Kasumi-1 (cell line): ENCODE data around the gene CCSER2.
"Not testable (repeated sequence)": the region's sequence is repeated elsewhere in the genome, so short reads cannot be mapped to it uniquely, and the experiment has no call there.

Experiments used
- DNase-seq, 2 experiments: peaks; one replicate each; lab custom pipeline; 2025; lab: John Stamatoyannopoulos, UW

Gene CCSER2, protein sequence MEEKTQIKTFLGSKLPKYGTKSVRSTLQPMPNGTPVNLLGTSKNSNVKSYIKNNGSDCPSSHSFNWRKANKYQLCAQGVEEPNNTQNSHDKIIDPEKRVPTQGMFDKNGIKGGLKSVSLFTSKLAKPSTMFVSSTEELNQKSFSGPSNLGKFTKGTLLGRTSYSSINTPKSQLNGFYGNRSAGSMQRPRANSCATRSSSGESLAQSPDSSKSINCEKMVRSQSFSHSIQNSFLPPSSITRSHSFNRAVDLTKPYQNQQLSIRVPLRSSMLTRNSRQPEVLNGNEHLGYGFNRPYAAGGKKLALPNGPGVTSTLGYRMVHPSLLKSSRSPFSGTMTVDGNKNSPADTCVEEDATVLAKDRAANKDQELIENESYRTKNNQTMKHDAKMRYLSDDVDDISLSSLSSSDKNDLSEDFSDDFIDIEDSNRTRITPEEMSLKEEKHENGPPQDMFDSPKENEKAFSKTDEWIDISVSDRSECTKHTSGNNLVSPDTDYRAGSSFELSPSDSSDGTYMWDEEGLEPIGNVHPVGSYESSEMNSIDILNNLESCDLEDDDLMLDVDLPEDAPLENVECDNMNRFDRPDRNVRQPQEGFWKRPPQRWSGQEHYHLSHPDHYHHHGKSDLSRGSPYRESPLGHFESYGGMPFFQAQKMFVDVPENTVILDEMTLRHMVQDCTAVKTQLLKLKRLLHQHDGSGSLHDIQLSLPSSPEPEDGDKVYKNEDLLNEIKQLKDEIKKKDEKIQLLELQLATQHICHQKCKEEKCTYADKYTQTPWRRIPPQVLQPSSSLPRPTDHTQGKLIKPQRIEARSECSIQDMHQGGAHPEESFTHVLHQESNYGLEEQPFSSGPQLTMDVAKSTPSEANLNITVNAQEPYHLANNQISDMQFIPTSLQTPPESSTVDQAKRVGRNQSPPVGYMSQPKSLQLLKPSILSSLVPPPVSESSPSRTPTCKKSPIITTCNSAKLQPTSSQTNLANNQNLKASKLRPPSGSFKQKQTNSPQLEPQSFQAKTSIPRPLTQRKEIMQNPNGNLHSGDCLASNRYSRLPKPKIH

DNA sequence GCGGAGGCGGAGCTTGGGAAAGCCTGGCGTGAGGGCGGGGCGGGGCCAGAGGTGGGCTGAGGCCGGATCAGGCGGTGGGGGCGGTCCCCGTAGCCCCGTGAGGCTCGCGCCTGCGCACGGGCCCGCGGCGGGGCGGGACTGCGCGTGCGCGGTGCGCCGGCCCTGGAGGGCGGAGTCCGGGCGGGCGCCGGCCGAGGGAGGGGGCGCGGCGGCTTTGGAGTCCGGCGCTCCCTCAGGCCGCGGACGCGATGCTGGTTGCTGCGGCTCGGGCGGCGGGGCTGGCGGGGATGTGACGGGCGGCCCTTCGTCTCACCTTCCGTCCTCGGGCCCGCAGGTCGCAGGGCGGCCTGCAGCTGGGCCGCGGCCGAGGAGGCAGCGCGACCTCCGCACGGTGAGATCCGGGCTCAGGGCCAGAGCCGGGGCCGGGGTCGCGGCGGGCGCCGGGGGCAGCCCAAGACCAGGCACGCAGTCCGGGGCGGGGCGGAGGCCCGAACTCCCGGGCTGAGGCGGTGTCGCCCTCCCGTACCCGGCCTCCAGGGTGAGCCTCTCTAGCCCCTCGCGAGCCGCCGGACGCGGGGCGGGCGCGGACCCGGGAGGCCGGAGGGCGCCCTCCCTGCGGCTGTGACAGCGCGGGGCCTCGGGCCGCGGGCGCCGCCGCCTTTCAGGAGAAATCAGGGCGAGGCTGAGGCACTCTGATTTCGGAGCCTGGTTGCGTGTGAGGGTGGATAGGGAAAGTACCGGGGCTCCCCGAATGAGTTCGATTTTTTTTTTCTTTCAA is at the start of gene CCSER2:
CCSER2 (plus strand) TSS at position 172 of the 778 bp plus-strand sequence. CDS start 42,464 bp downstream, outside the sequence.
- DNase-seq, result peak; percentile 76 to 81

DNA sequence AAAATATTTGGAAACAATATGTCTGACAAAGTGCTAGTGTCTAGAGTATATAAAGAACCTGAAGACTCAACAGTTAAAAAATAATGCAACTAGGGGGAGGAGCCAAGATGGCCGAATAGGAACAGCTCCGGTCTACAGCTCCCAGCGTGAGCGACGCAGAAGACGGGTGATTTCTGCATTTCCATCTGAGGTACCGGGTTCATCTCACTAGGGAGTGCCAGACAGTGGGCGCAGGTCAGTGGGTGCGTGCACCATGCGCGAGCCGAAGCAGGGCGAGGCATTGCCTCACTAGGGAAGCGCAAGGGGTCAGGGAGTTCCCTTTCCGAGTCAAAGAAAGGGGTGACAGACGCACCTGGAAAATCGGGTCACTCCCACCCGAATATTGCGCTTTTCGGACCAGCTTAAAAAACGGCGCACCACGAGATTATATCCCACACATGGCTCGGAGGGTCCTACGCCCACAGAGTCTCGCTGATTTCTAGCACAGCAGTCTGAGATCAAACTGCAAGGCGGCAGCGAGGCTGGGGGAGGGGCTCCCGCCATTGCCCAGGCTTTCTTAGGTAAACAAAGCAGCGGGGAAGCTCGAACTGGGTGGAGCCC is 48.4 kb upstream of the CCSER2 start:
- DNase-seq, result not testable (repeated sequence)

DNA sequence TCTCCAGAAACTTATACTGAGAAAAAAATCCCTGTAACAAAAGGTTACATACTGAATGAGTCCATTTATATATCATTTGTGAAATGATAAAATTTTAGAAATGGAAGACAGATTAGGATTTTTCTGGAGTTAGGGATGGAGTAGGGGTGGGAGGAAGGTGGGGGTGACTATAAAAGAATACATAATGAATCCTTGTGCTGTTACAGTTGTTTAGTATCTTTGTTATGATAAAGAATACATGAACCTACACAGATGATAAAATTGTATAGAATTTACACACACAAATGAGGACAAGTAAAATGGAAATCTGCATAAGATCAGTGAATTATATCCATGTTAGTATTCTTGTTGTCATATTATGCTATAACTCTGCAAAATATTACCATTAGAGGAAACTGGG is 41.7 kb upstream of the CCSER2 start:
- DNase-seq, result no peak

DNA sequence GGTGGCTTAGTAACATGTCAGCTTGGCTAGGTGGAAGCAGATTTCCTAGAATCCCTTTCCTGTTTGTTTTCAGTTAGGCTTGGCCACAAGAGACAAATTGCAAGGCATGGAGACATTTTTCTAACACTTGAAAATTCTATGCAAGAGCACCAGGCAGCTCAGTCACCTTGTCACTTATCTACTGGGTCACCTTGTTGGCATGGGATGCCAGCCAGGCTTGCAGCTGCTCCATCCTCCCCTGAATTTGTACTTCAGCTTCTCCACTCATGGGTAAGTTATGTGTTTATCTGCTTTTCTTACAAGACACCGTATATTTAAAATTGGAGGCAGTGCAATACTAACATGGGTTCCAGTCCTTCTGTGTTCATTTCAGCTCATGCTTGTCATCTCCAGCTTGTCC is 40.2 kb upstream of the CCSER2 start:
- DNase-seq, result no peak

DNA sequence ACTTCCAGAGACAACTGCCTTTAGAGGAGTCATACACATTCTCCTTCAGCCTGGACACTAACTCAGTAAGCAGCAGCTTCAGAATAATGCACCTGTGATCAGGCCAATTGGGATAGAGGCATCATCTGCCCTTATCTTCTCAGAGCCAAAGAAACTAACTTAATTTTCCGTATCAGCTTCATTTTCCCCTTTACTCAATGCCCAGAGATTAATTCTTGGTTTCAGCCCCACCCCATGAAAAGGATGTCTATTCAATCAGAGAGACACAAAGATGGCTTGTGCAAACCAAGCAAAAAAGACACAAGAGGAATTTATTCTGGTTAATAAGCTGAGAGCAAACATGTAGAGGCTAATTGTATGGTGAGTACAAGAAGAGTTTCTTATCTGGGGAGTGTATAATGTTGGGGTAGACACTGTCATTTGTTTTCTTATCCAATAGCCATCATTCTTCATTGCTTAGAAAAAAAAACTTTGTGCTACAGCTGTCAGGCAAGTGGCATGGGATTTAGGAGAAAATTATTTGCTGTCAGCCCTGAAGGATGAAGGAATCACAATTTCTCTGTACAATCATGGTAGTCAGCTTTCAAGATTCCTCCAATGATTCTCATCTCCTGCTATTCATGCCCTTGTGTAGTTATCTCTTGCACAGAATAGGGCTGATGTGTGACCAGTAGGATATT is 38.7 kb upstream of the CCSER2 start:
- DNase-seq, result no peak

DNA sequence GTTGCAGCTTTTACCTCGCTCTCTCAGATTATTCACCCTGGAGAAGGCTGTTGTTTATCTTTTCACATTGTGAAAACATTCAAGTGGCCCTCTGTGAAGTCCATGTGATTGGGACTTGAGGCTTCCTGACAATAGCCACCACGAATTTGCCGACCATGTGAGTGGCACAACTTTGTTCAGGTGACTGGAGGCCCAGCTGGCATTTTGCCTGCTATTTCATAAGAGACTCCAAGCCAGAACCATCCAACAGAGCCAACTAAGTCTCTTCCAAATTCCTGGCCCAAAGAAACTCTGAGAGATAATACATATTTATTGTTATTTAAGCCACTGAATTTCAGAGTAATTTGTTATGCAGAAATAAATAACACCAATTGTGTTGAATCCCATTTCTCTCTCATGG is 38.2 kb upstream of the CCSER2 start:
- DNase-seq, result no peak

DNA sequence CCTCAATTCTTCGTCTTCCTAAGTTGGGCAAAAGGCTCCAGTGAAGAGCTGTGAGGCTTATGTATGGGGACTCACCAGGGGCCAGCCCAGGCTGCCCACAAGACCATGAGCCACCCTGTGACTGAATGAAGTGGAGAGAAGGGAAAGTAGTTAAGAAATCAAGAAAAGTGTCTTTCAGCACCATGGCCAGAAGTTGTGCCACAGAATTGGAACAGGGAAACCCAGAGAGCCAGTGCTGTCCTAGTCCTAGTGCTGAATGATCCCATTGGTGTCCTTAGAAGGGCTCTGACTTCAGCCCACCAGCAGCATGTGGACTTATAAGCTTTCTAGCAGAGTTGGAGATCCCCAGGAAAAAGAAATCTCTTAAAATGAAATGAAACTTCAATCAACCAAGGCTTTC is 37.0 kb upstream of the CCSER2 start:
- peak; percentile 83 to 94 for DNase-seq

DNA sequence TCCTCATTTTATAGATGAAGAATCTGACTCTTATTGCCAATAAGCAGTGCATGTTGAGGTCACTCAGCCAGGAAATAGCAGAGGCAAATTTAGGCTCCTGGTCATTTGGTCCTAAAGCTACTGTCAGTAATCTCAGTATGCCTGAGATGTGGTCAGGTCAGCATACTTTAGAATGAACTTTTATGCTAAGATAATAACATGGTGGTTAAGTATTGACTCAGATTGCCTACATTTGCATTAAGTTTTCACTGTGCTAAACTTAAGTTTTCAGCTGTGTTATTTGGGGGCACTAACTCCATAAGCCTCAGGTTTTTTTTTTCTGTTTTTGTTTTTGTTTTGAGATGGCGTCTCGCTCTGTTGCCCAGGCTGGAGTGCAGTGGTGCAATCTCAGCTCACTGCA is 35.9 kb upstream of the CCSER2 start:
- DNase-seq, result no peak

DNA sequence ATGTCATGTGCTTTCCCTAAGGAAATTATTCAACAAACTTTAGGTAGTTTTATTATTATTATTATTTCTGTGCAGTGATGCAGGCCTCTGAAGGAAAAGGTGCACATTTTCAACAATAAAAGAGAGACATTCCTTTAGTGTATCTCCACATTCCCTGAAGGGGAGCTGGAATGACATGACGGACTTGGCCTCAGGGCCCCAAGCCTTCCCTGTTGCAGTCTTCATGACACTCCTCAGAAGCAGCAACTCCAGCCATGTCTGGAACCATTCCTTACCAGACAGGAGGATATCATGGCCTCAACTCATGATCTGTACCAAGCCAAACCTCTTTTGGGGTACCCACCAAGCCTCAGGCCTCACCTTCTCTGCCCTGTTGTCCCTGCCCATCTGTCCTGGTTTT is 35.2 kb upstream of the CCSER2 start:
- DNase-seq, result no peak

DNA sequence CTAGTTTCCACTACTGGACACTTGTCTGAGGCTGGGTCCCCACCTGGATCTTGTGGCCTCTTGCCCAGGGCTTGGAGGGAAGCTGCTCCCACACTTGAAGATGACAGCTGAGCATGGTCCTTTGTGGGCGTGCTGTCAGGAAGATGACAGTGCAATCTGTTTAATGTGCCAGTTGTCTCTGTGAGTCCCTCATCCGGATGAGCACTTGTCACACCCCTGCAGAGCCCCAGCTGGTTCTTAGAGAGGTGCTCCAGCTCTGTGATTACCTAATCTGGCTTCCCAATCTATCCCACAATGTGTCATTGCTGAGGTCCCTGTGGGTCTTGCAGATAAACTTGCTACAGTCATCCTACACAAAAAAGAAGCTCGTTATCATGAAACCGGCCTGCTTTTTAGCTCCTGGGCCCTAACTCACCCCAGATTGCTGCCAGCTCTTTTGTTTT is 34.8 kb upstream of the CCSER2 start:
- peak in 1 of 2 experiments; percentile 39 for DNase-seq

DNA sequence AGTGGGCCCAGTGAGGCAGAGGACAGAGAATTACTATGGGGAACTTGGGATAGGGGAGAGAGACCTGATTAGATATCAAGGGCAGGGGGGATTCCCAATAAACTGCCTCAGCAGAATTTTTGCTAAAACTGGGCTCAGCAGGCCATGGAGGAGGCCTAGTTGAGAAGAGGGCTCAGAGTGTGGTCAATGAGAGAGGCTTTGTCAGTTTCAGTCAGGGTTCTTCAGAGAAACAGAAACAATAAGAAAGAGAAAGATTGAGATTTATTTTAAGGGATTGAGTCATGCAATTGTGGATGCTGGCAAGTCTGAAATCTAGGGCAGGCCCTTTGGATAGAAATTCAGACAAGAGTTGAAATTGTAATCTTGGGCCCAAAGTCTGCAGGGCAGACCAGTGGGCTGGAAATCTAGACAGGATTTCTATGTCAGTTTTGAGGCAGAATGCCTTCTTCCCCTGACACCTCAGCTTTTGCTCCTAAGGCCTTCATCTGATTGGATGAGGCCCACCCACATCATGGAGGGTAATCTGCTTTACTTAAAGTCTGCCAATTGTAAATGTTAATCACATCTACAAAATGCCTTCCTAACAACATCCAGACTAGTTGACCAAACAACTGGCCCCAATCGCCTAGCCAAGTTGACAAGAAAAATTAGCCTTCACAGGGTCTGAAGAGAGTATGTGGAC is 33.5 kb upstream of the CCSER2 start:
- no peak for DNase-seq

DNA sequence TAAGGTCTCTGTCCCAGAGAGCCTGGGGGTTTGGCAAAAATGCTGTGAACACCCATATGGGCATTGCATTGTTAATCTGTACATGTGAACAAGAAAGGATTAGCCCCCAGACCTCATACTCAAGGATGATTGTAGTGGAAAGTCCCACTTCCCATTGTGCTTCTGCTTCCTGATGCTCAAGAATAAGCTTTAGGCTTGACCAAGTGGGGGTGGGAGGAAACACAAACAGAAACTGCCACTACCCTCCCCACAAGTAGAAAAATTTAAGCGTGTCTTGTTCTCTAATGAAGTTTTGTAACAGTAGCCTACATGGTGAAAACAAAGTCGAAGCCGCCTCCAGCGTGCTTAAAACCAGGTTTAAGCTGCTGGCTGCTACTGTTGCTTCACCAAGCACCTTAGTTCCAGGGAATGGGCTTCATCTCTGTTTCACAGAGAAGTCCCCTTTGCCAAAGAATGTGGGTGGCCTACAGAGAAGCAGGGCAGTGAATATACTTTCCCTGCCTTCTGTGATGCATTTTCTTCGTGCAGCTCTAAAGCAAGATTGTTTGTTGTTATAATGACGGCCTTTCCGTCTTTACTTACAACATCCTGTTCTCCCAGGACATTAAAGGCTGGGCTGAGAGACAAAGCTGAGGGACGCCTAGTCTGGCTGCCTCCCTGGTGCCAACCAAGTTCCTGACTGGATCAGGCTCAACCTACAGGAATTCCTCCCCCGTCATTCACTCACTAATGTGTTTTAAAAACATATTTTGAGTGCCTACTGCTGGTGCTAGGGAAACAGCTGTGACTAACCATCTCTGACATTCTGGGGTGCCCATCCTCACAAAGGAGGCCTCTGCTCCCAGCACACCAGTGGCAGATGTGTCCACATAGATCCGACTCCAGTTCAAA is 32.1 kb upstream of the CCSER2 start:
- DNase-seq, result no peak

DNA sequence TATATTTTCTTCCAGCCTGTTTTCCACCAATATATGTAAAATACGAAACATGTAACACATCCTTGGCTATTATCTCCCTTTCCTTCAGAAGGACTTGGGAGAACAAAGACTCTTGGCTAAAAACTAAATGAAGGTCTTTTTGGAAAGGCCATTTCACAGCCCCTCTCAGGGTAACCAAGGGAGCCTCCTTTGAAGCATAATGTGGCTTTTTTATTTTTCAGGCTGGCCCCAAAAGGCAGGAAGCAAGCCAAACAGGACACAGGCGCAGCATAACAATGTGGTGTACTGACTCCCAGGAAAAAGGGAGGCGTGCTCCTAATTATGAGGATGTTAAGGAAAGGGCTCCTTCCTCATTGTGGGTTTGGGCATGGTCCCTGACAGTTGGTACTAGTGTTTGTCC is 30.3 kb upstream of the CCSER2 start:
- no peak for DNase-seq

DNA sequence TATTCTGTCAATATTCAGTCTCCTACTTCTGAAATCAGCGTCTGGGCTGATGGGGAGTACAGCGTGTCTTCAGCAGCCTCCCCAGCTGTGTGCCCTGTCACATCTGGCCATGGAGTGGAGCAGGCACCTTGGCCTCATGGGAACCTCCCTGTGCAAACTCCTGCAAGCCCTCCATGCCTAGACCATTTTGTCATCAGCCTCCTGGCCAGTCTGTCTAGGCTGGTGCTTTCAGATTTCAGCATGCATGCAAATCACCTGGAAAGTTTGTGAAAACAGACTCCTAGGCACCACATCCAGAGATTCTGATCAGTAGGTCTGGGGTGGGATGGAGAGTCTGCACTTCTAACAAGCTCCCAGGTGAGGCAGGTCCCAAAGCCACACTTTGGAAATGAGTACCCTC is 26.2 kb upstream of the CCSER2 start:
- DNase-seq, result no peak

DNA sequence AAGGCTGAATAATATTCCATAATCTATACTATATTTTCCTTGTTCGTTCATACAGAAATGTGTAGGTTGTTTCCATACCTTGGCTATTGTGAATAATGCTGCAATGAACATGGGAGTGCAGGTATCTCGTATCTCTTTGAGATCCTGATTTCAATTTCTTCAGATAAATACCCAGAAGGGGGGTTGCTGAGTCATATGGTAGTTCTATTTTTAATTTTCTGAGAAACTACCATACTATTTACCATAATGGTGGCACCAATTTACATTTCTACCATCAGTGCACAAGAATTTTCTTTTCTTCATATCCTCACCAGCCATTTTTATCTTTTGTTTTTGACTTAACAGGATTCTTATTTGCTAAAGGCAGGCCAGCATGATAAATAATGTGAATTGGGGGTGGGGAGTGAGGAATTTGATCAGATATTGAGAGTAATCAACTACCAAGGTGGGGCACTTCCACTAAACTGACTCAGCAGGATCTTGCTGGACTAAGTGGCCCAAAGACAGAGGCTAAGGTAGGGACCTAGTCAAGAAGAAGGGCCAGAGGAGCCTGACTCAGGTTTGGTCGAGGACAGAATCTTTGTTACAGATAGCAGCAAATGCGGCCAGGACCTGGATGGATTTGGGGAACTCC is 21.5 kb upstream of the CCSER2 start:
- no peak for DNase-seq

DNA sequence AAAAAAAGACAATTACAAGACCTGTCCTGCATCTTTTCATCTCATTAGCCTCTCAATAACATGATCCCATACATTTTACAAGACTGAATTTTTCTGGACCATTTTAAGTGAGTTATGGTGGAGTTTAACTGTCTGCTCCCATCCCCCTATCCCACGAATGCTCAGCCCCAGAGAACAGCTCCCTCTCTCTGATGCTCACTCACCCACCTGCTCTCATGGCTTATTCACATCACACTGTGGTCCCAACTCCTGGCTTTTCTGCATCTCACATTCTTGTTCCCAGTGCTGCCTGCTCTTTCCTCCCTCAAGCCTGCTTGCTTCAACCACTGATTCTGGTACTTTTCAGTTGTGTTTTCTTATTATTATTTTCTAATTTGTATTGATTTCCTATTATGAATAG is 20.4 kb upstream of the CCSER2 start:
- no peak for DNase-seq

DNA sequence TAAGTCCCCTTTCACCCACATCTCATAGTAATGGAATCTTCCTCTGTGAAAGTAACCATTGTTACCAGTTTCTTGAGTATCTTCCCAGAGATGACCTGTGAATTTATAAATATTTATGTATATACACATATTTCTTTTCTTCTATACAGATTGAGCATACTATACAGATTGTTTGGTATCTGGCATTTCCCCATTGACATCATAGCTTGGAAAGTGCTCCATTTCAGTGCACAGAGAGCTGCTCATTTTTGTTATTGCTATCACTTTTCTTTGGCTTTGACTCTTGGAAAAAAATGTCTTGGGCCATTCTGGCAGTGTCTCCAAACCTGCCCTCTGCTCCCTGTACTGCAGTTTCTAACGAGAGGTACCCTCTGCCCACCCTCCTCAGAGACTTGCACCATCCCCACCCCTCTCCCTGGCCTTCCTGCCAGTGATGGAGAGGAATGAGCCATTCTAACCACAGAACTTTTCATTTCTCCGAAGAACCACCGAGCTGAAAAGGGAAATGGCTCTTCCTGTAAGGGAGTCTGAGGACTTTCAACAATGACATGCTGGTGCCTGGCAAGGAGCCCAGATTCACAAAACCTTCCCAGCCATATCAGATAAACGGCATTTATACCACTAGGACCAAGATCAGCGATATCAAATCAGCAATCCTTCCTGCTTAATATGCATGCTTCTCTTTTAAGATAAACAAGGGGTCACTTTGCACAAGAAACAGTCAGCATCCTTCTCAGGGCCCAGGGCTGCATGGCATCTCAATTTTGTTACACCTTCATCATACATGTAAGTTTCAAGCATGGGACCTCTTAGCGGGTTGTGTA is 19.7 kb upstream of the CCSER2 start:
- DNase-seq, result peak; percentile 93 to 98

DNA sequence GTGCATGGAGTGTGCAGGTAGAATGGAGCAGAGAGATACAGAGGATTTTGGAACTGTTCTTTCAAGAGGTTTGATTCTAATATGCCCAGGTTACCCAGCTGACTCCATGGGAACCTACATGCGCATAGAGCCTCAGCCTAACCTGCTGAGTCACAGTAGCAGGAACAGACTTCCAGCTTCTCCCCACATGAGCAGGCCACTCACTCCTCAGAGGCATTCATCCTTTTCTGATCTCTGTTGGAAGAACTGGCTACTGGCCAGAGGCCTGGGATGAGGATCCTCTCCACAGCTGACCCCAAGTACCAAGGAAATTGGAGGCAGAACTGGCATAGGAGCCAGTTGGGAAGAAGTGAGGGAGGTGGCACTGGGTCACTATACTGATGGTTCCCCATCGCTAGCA is 17.9 kb upstream of the CCSER2 start:
- DNase-seq, result no peak
